GM19395 (cell line): ENCODE results near the gene EIF4E1B.

Source experiments
- ATAC-seq: cut with Tn5 transposase; IDR thresholded peaks from one replicate; pipeline ENCODE4 v1.9.1; 2021; ENCODE audit warnings: mild to moderate bottlenecking, moderate library complexity; ENCODE audit not compliant: unreplicated experiment

The EIF4E1B gene

GRCh38 chr5:176625966-176626875 lies 4.3 kb upstream of the EIF4E1B start:
- no peak for ATAC-seq

GRCh38 chr5:176626876-176627236 lies 3.6 kb upstream of the EIF4E1B start:
- ATAC-seq: no peak

DNA sequence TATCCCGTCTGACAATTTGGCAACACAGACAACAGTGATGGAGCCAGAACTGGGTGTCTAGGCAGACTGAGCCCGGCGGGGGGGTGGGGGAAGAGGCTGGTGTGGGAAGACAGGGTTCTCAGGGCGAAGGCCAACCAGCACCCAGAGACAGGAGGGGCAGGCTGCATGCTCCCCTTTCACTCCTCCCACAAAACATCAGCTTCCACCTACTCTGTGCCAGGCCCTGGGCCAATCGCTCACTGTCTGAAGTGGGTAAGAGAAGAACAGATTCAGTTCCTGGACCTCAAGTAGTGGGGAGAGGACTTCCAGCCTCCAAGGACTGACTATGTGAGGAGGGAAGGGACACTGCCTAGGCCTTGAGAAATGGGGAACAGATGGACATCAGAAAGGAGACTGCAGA lies 2.9 kb upstream of the EIF4E1B start:
- ATAC-seq: no peak

DNA sequence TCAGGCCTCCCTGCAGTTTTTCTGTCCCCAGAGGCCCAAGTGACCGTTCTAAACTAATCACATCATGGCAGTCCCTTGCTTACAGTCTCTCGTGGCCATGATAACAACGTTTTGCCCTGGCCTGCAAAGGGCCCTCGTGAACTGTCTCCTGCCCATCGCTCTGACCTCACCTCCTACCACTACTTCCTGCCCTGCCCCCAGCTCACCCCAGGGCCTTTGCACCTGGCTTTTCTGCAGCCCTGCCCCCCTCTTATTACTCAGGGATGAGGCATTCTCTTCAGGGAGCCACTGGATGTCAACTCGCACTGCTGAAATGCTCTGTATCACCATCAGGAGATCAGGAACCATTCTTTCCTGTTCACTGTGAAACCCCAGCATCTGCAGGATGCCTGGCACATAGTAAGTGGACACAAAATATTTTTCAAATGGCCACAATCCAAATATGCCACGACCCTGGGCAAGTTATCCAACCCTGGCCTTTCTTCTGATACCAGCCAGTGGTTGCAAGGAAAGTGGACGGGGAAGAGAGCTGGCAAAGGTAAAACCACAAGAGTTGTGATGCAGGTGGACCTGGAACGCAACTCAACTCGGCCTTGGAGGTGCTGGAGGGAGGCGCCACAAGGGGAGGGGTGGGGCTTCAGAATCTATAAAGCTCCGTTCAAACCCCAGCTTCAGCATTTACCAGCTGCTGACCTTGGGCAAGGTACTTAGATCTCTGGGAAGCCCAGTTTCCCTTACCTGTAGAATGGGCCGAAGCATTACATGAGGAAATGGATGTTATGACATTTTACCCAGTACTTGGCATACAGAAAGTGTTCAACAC lies 1.9 kb upstream of the EIF4E1B start:
- no peak for ATAC-seq

DNA sequence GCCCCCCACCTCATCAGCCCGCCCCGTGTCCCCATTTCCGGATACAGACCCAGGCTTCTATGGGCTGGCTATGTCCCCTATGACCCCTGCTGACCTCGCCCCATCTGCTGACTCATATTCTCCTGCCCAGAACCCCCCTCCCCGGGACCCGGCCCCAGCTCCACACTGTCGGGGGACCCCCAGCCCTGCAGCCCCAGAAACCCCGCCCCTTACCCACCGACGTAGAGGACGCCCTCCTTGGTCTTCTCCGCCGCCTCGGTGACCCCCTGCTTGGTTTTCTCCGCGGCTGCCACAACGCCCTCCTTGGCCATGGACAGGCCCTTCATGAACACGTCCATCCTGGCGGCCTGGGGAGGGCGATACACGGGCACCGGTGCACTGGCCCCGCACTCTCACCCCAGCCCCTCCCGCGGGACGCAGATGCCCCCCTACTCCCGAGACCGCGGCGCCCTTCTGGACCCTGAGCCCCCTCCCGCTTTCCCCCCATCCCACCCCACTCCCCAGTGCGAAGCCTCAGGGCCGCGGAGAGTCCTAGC lies 1.1 kb upstream of the EIF4E1B start:
- no peak for ATAC-seq

DNA sequence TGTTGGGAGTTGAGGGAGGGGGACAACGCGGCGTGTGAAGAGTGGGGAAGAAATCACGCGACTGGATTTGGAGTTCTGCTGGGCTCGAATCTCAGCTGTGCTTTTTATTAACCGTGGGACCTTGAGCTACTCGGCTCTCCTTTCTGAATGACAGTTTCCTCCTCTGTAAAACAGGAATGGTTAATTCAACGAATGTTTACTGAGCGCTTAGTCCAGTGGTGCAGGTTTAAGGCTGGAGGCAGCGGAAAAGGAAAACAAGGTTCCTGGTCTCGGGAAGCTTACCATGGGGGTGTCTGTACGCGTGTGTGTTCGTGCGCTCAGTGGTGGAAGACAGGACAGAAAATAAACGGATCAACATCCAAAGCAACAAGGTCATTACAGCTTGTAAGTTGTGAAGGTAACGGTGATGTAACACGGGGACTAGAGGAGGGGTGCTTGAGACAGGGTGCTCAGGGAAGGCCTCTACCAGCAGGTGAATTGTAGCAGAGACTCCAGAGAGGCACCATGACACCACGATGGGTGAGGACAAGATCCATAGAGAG lies 277 bp downstream of the EIF4E1B start:
- ATAC-seq: no peak

- no peak for ATAC-seq
Observed at GRCh38 chr5:176631383-176632200, 1.1 kb downstream of the EIF4E1B start.

- ATAC-seq: no peak
Observed at GRCh38 chr5:176632745-176633144, 2.3 kb downstream of the EIF4E1B start.

- no peak for ATAC-seq
Observed at GRCh38 chr5:176633598-176633997, 3.1 kb downstream of the EIF4E1B start.

- ATAC-seq: no peak
Observed at GRCh38 chr5:176636426-176636825, 6.0 kb downstream of the EIF4E1B start.

- no peak for ATAC-seq
Observed at GRCh38 chr5:176637556-176637955, 7.1 kb downstream of the EIF4E1B start.

GRCh38 chr5:176638437-176638836 lies 8.0 kb downstream of the EIF4E1B start:
- no peak for ATAC-seq

- no peak for ATAC-seq
Observed at GRCh38 chr5:176639208-176639607, 8.7 kb downstream of the EIF4E1B start.

DNA sequence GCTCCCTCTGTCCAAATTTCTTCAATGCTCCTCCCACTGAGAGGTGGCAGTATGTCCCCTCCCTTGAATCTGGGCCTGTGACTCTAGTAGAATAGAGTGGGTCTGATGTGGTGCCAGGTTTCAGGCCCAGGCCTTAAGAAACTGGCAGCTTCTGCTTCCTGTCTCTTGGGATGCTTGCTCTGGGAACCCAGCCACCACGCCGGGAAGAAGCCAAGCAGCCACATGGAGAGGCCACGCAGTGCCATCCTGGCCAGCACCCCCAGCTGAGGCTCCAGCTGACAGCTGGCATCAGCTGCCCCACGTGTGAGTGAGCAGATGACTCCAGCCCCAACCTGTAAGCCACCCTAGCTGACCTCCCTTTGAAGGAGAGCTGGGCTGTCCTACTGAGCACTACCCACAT lies 9.5 kb downstream of the EIF4E1B start:
- no peak for ATAC-seq

DNA sequence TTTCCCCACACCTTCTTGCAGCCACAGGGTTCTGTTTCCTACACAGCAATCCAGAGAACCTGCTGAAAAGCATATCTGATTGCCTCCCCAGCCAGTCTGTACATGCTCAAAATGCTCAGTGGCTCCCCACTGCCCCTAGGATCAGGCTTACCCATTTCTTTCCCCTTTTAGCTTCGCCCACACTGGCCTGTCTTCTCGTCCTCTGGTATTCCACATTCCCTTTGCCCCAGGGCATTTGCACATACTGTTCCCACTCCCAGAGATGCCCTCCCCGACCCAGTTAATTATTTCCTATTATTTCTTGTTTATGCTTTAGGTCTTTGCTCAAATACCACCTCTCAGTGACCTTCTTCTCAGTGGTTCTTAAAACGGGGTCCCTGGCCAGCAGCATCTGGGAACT lies 10.1 kb downstream of the EIF4E1B start:
- no peak for ATAC-seq

DNA sequence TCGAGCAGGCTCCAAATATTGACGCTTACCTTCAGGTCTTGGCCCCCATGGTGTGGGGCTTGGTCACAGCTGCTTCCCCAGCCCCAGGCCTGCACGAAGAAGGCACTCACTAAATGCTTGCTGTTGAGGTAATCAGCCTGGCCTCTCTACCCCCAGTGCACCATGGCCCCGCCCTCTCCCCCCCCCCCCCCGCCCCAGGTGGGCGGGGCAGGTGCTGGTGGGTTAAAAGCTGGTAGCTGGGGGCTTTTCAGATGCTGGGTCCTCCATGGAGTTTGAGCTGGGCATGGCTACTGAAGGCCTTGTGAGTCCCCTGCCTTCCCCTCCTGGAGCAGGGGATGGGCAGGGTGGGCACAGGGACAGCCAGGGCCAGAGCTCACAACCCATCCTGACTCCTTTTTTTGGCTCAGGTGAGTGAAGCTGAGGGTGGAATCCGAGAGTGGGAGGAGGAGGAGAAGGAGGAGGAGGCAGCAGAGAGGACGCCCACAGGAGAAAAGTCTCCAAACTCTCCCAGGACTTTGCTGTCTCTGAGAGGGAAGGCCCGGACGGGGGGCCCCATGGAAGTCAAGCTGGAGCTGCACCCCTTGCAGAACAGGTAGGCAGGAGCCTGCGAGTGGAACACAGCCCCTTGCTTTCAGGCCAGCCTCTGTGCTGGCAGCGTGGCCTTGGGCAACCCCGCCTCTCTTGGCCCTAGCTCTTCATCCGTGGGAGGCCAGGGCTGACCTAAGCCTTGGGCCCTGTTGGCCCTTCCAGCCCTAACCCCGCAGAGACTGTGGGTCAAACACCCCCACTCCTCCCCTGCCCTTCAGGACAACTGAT lies 12.4 kb downstream of the EIF4E1B start:
- ATAC-seq: no peak

- no peak for ATAC-seq
Observed at GRCh38 chr5:176643491-176644219, 13.2 kb downstream of the EIF4E1B start.

- ATAC-seq: no peak
Observed at GRCh38 chr5:176644294-176644693, 13.8 kb downstream of the EIF4E1B start.
